ENCODE data around the gene TMEM14A.
"Not testable (repeated sequence)": the region's sequence is repeated elsewhere in the genome, so short reads cannot be mapped to it uniquely, and the experiment has no call there.

The TMEM14A gene, protein sequence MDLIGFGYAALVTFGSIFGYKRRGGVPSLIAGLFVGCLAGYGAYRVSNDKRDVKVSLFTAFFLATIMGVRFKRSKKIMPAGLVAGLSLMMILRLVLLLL

DNA sequence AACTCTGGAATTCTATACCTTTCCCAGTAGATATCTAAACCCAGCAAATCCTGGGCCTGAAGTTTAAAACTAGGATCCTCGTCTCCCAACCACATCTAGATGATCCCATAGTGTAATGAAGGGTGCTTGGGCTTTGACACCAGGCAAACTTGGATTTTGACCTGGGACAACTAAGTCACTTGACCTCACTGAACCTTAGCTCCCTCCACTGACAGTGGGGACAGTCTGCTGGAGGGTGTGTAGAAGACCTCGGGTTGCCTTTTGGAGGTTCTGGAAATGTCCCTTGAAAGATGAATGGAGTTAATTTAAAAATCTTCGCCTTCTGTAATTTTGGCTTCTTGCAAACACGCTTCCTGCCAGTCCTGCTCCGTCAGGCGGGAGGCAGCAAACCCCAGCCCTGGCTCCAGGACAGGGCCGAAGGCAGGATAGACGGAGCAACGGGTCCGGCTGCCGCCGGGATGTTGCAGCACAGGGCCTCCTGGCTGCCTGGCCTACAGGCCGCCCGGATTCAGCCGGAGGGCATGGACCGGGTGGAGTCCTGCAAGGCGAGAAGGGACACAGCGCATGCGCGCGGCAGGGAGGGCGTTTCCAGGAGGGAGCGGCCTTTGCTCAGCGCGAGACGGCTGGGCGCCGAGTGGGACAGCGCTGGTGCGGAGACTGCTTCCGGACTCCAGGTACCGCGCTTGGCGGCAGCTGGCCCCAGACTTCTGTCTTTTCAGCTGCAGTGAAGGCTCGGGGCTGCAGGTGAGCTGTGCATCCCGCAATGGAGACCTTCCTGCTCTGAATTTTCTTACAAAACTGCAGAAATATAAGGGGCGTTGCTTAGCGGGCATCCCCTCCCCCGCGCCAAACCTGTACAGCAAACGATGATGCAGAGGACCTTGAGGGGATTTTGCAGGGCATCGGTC, at the start of gene TMEM14A:
Gene TMEM14A (plus strand): TSS at position 612 of the 908 bp plus-strand sequence. CDS start 5,990 bp downstream, outside the sequence.
- DNase-seq (ENCODE audit: low spot score), result peak; percentile 98

DNA sequence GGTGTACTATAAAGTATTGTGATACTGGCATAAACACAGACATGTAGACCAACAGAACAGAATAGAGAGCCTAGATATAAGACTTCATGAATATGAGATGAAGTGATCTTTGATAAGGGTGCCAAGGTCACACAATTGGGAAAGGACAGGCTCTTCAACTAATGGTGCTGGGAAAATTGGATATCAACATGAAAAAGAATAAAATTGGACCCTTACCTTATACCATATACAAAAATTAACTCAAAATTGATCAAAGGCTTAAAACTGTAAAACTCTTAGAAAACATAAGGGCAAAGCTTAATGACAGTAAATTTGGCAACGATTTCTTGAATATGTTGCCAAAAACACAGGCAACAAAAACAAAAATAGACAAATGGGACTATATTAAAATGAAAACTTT, 49.3 kb upstream of the TMEM14A start:
- no peak for DNase-seq (ENCODE audit: low spot score)

DNA sequence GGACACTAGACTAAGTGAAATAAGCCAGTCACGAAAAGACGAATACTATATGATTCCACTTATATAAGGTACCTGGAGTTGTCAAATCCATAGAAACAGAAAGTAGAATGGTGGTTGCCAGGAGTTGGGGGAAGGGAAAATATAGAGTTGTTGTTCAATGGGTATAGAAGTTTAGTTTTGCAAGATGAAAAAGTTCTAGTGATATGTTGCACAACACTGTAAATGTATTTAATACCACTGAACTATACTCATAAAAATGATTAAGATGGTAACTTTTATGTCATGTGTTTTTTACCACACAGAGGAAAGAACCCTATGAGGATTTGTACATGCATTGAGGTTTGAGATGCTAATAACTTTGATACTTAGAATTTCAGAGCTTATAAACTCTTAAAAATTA, 48.1 kb upstream of the TMEM14A start:
- DNase-seq (ENCODE audit: low spot score), result no peak

DNA sequence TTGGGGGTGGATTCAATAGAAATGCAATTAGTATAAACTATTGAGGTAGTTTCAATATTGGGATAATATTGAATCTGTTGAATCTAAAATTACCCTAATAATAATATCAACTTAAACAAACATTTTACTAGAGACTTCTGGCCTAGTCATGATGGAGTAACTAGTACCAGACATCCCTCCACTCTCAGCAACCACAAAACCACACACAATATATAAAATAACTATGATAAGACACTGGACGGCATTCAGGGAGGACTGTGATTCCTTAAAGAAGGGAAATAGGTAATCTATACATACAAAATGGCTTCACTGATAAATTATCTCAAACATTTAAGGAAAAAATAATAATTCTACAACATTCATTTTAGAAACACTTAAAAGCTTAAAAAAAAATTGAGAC, 38.9 kb upstream of the TMEM14A start:
- DNase-seq (ENCODE audit: low spot score), result no peak

DNA sequence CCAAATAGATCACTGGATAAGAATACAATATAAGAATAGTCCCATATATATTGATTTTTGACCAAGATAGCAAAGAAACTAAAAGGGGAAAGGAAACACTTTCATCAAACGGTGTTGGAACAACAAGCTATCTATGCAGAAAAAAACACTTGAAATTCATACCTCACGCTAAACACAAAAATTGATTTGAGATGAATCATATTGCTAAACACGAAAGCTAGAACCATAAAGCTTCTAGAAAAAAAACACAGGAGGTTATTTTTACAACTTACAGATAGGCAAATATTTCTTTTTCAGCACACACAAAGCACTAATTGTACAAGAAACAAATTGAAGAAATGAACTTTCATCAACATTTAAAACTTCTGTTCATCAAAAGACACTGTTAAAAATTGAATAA, 36.7 kb upstream of the TMEM14A start:
- no peak for DNase-seq (ENCODE audit: low spot score)

DNA sequence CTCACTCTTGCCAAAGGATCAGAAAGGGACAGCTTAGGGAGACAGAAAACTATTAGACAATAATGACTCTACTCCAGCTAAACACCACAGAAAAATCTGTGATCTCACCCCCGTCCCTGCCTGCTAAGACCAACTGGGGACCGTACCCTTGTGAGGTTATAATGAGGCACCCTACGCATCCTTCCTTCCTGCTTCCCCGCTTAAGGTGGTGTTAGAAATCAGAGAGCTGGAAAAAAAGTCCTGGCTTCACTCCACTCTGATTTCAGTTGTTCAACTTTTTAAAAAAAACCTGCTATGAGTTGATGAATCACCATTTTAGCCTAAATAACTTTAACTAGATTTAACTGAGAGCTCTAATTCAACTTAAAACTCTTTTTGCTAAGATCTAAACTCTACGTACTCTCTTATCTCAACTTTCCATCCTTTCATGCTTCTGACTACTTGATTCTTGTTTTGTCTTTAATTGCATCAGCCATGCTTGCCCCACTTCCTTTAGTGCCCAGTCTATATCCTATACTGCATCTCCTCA, 35.8 kb upstream of the TMEM14A start:
- no peak for DNase-seq (ENCODE audit: low spot score)

DNA sequence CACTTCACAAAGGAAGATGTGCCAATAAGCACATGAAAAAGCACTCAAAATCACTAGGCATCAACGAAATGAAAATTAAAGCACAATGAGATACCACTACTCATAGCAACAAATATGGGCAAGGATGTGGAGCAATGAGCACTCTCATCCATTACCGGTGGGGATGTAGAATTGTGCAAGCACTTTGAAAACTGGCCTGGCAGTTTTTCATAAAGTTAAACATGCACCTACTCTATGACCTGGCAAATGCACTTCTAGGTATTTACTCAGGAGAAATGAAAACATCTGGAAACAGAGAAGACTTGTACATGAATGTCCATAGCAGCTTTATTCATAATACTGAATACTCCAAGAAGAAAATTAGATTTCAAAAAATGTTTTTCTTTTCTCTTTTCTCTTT, 34.1 kb upstream of the TMEM14A start:
- DNase-seq (ENCODE audit: low spot score), result no peak

DNA sequence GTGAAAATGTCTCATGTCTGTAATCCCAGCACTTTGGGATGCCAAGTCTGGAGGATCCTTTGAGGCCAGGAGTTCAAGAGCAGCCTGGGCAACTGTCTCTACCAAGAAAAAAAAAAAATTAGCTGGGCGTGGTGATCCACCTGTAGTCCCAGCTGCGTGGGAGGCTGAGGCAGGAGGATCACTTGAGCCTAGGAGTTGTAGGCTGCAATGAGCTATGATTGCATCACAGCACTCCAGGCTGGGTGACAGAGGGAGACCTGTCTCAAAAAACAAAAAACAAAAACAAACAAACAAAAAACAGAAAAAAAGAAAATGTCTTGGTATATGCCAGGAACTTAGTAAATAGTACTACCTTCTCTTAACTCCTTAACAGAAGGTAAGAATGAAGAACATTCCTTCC, 31.4 kb upstream of the TMEM14A start:
- DNase-seq (ENCODE audit: low spot score), result no peak

DNA sequence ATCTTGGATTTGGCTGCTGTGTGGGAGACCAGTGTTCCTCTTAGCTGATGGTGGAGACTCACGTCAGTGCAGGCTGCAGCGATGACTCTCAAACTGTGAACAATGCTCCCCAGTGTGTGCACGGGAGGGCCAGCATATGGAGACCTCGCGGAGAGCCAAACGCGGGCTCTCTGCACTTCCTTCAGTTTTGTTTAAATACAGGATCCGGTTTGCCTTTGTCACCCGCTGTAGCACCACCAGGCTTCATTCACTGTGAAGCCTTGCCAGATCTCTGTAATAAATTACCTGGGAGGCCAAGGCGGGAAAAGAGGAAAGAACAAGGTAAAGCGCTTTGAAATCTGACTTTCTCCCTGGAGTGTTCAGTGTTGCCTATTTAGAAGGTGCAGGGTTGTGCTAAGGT, 30.7 kb upstream of the TMEM14A start:
- no peak for DNase-seq (ENCODE audit: low spot score)

DNA sequence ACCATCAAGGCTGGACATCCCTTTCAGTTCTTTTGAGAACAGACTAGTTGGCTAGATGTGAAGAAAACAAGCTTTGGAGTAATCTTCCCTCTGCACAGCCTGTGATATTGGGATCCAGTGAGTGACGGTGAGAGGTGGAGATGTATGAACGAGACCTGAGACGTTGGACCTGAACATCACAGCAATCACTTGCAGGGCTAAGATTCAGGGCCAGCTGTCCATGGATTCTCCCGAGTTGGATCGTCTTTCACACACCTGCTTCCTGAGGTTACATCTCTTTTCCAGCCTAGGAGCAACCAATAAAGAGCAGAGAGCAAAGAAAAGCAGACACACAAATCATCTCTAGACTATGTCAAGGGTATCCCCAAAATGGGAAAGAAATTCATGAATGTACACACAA, 30.0 kb upstream of the TMEM14A start:
- DNase-seq (ENCODE audit: low spot score), result no peak

DNA sequence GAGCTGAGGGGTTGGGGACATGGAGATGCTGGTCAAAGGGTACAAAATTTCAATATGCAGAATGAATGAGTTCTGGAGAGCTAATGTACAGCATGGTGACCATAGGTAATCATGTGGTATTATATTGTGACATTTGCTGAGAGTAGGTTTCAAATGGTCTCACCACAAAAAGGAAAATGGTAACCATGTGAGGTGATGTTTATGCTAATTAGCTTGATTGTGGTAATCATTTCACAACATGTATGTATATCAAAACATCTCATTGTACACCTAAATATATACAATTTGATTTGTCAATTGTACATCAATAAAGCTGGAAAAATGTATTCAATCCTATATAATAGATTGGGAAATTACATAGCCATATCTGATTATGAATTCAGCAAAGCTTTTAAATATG, 29.5 kb upstream of the TMEM14A start:
- DNase-seq (ENCODE audit: low spot score), result no peak

DNA sequence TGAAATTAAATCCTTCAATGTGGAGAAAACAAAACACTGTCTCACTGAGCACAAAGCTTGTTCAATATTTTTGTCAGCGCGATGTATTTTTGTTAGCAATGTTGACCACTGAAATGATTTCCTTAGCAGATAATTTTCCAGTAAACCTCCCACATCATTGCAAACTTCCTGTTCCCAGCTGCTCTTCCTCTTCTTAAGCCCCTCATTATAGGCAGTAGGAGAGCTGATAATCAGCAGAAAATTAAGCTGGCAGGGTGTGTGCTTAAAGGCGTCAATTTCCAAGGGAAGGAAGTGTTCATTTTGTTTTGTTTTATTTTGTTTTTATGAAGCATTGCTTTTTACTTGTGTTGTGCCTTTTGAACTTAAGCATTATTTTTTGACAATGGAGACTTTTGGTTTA, 29.1 kb upstream of the TMEM14A start:
- DNase-seq (ENCODE audit: low spot score), result no peak

DNA sequence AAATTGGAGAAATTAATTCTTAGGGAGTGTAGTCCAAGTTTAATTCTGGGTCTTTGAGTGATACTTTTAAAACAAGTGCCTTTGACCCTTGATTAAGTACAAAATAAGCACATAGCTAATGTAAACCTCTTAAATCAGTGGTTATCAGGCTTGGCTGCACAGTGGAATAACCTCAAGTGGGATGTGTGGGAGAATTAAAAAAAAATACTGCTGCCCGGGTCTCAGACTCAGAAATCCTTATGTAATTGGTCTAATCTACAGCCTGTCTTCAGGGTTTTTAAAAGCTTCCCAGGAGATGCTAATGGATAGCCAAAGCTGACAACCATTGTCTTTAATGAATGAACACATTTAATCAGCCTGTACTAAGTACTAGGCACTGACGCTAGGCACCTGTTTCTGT, 28.5 kb upstream of the TMEM14A start:
- no peak for DNase-seq (ENCODE audit: low spot score)

DNA sequence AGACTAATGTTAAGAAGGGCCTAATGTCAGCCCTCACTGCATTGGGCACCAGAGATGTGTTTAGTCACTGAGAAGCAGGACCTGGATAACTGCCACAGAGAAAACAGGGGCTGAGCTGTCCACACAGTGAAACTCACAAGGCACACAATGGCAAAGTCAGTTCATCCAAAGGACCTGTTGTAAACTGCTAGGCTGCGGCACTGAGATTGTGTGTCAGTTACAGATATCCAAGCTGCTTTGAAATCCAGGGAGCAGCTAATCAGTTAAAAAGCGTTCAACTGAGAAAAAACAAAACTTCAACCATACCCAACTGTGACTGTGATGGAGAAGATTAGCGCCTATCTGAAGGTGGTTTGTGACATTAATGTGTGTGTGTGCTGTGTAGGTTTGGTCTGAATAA, 27.8 kb upstream of the TMEM14A start:
- DNase-seq (ENCODE audit: low spot score), result no peak

DNA sequence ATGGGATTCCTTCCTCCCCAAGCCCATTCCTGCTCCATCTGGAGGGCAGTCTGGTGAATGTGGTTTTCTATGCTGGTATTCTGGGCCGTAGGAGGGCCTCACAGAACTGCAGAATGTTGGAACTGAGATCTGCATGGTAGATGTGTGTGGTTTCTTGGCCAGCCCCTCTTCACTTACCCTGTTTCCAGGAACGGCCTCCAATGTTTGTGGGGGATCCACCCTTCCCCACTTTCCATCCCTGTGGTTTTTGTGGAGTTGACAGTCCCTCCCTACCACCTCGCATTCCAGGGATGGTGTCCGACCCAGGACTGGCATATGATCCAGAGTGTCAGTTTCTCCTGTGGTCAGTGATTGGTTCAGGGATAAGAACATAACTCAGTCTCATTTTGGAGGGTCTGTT, 26.7 kb upstream of the TMEM14A start:
- no peak for DNase-seq (ENCODE audit: low spot score)

DNA sequence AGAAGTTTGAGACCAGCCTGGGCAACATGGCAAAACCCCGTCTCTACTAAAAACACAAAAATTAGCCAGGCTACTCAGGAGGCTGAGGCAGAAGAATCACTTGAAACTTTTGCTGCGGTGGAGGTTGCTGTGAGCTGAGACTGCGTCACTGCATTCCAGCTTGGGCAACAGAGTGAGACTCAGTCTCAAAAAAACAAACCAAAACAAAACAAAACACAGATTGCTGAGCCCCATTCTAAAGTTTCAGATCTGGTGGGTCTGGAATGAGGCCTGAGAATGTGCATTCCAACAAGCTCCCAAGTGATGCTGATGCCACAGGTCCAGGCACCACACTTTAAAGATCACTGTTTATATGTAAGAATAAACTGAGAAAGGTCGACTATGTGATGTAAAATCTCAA, 24.9 kb upstream of the TMEM14A start:
- DNase-seq (ENCODE audit: low spot score), result no peak

DNA sequence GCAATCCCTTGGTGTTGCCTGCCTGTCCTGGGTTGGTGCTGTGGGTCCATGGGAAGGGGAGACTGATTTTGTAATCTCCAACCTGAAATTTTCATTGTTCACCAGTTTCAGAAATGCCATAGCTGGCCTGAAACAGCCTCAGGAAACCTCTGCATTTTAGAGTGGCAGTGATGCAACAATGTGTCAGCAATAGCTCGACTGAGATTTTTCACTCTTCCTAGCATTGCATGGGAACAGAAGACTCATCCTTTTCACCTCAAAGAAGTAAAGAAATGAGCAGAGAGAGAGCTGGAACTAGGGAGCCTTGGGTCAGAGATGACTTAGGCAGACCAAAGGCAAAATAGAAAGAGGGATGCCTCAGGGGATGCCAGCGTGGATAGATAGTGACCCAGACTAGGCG, 23.7 kb upstream of the TMEM14A start:
- no peak for DNase-seq (ENCODE audit: low spot score)

DNA sequence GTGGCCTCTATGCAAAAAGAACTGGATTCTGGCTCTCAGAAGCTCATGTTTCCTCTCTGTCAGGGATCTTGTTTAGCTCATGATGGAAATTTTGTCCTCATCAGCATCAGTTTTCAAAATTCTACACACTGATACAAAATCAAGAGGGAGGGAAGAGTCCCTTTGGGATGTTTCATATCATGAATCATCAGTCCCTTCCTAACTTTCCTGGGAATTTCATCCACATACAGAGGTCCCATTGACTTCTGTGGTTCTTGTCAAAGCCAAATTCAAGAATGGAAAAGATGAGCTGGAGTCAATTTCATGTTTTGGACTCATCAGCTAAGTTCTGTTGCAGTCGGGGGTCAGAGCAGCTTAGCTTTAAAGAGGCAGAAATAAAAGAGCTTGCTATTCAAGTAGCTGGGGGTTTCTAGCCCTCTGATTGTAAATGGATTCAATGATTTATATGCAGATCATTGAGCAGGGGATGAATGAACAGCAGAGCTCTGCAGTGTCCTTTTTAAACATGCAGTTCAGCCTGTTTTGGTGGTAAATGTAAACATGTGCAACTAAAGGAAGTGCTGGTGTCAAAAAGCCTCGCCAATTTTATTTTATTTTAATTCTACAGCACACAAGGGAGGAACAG, 21.3 kb upstream of the TMEM14A start:
- DNase-seq (ENCODE audit: low spot score), result no peak

DNA sequence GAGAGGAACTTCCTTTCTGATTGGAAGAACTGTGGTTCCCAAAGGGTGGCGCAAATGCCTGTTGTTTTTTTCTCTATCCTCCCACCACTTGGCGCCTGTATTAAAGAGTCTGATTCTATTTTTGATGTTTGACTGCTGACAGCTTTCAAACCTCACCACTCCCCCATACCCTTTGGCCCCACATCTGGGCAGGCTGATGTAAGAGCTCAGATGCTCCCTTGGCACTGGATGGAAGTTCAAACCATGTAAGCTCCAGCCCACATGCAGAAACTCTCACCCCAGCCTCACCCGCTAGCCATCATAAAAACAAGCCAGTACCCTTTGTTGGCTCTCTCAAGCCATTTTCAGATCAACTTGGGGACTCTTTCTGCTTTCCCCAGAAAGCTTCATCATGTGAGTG, 20.0 kb upstream of the TMEM14A start:
- no peak for DNase-seq (ENCODE audit: low spot score)

DNA sequence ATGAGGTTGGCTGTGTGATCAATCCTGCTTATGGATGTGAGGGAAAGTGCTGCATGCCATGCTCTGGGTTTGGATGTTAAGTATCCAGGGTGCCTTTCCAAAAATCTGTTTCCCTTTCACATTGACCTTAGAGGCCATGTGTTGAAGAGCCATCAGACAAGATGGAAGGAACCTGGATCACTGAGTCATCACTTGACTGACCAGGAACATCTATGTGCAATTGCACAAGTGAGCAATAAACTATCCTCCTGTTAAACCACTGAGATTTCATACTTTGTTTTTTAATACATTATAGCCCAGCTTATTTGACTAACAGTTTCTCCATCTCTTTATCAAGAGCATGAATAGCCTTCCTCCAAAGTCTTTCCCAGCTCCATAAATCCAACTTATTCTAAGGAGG, 17.8 kb upstream of the TMEM14A start:
- DNase-seq (ENCODE audit: low spot score), result no peak

DNA sequence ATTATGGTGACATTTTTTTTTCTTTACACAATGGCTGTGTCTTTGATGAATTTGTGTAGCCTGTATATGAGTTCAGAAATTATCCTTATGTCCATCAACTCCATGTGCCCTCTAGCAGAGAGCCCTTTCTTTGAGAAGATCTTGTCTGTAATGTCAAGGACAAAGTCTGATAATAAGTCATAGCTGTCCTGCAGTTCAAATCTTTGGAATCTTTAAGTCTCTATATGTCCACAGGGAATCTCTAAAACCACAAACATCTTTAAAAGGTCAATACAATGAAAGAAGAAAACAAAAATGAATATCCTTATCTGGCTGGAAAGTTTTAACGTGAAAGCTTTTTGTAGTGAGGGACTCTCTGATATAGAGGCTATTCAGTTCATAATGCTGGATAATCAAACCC, 16.9 kb upstream of the TMEM14A start:
- no peak for DNase-seq (ENCODE audit: low spot score)

DNA sequence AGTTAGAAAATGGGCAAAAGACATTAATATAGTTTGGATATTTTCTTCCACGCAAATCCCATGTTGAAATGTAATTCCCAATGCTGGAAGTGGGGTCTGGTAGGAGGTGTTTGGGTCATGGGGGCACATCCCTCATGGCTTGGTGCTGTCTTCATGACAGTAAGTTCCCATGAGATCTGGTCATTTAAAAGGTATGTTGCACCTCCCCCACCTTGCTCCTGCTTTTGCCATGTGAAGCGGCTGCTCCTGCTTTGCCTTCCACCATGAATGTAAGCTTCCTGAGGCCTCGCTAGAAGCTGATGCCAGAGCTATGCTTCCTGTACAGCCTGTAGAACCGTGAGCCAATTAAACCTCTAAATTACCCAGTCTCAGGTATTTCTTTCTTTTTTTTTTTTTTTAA, 16.3 kb upstream of the TMEM14A start:
- DNase-seq (ENCODE audit: low spot score), result no peak

DNA sequence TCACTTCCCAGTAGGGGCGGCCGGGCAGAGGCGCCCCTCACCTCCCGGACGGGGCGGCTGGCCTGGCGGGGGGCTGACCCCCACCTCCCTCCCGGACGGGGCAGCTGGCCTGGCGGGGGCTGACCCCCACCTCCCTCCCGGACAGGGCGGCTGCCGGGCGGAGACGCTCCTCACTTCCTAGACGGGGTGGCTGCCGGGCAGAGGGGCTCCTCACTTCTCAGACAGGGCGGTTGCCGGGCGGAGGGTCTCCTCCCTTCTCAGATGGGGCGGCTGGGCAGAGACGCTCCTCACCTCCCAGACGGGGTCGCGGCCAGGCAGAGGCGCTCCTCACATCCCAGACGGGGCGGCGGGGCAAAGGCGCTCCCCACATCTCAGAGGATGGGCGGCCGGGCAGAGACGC, 15.0 kb upstream of the TMEM14A start:
- not testable (repeated sequence) for DNase-seq (ENCODE audit: low spot score)
